GM12891 (cell line): Measurements from ENCODE around the gene BRAP.

Experiments
- POLR2A ChIP-seq: IDR thresholded peaks from 2 replicates; pipeline ENCODE4 v1.6.1; 2011; ENCODE audit warnings: low read depth, low read length, control low read depth
- POLR2AphosphoS5 ChIP-seq: IDR thresholded peaks from 2 replicates; pipeline ENCODE4 v1.6.1; 2011; ENCODE audit warnings: low read depth, low read length, control low read depth
- TAF1 ChIP-seq: IDR thresholded peaks from 2 replicates; pipeline ENCODE4 v1.6.1; 2011; ENCODE audit warnings: low read depth, low read length, control low read depth

DNA sequence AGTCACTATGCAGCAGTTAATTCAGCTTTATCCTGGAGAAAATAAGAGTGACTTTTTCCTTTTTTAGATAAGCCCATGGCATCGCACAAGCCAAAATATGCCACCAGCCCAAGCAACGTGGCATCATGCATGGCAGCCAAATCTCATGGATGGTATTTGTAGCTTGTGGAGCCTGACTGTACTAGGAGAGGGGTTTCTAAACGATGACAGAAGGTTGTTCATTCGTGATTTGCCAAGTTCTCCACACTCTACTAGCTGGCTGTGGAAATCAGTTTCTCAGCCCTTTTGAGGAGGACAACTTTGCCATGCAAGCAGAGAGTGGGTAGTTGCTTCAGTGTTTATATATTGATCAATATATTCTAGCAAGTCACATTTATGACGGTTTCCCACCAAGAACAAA, 45.2 kb downstream of the BRAP start:
- TF ChIP-seq POLR2AphosphoS5 (no peak), TAF1 (no peak), POLR2A (no peak)
